Measurements from ENCODE around the gene SMIM14. TPM values are rescaled to one million over a fixed set of nuclear protein-coding genes. Genes with fewer than 3 reads are reported as not detected.
"Not testable (repeated sequence)": the region's sequence is repeated elsewhere in the genome, so short reads cannot be mapped to it uniquely, and the experiment has no call there.

The SMIM14 gene
- total and polyA plus RNA-seq, 2 experiments from 2014 or later: 98.6 to 124 TPM

DNA sequence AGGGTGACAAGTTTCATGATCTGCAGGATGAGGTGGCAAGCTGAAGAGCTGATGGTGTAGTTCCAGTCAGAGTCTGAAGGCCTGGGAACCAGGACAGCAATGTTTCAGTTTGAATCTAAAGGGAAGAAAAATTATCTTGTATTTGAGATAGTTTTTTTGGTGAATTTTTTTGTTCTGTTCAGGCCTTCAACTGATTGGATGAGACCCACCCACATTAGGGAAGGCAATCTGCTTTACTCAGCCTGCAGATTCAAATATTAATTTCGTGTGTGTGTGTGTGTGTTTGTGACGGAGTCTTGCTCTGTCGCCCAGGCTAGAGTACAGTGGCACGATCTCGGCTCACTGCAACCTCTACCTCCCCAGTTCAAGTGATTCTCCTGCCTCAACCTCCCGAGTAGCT is 22.1 kb upstream of the SMIM14 start:
- H3K9me2 ChIP-seq (replicated peaks; ENCODE audit: insufficient read depth): no peaks in the 10 kb centered on the region
- TF ChIP-seq EZH2phosphoT487 (IDR thresholded peaks at IDR 0.05; ENCODE audit: low read depth, severe bottlenecking, unreplicated experiment): no peak
- TF ChIP-seq EZH2 (IDR thresholded peaks at IDR 0.05; ENCODE audit: borderline replicate concordance): no peak
- no peak for TF ChIP-seq CTCF (IDR thresholded peaks at IDR 0.05; ENCODE audit: poor library complexity)
- H4K20me1 ChIP-seq (ENCODE audit: insufficient read depth, poor library complexity, severe bottlenecking): no peaks in the 10 kb centered on the region
- no peak overlapping the region for H3K4me2 ChIP-seq
- H3K4me3 ChIP-seq: no peak overlapping the region
- peaks cover 4% of the 10 kb centered on the region for H3K4me1 ChIP-seq (ENCODE audit: insufficient read depth)
- H3K79me2 ChIP-seq: no peaks in the 10 kb centered on the region
- WGBS (ENCODE audit: low lambda C conversion rate, missing lambda C conversion rate): 95% methylated on average over 6 of the region's 6 CpGs
- no peaks in the 10 kb centered on the region for H3K27me3 ChIP-seq
- no peaks in the 10 kb centered on the region for H3K9me3 ChIP-seq (ENCODE audit: low read depth)
- H3K36me3 ChIP-seq (replicated peaks; ENCODE audit: insufficient read depth, low read depth): no peaks in the 10 kb centered on the region
- H2AFZ ChIP-seq: no peak overlapping the region
- DNase-seq (ENCODE audit: low spot score): no peak
- H3K27ac ChIP-seq: no peak overlapping the region

DNA sequence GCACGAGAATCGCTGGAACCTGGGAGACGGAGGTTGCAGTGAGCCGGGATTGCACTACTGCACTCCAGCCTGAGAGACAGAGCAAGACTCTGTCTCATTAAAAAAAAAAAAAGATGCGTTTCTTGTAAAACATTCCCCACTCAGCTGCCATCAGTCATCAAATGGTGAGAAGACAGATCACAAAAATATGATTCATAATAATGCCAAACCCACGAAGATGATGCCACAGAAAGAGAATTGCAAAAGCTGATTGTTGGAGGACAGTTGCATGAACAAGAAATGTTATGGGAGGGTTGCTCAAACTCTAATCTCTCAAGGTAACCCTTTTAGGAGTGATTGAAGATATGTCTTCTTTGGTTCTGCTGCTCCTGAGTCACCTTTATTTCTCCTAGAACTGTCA is 21.4 kb upstream of the SMIM14 start:
- 94% methylated on average over 6 of the region's 6 CpGs for WGBS (ENCODE audit: low lambda C conversion rate, missing lambda C conversion rate)
- Histone ChIP-seq H3K27ac (no peak overlapping the region), H3K9me3 (ENCODE audit: low read depth) (no peaks in the 10 kb centered on the region), H3K36me3 (replicated peaks; ENCODE audit: insufficient read depth, low read depth) (no peaks in the 10 kb centered on the region), H3K4me1 (ENCODE audit: insufficient read depth) (peaks cover 1% of the 10 kb centered on the region), H2AFZ (no peak overlapping the region), H4K20me1 (ENCODE audit: insufficient read depth, poor library complexity, severe bottlenecking) (no peaks in the 10 kb centered on the region), H3K4me3 (no peak overlapping the region), H3K9me2 (replicated peaks; ENCODE audit: insufficient read depth) (no peaks in the 10 kb centered on the region), H3K27me3 (no peaks in the 10 kb centered on the region), H3K4me2 (no peak overlapping the region), H3K79me2 (no peaks in the 10 kb centered on the region)
- TF ChIP-seq EZH2phosphoT487 (IDR thresholded peaks at IDR 0.05; ENCODE audit: low read depth, severe bottlenecking, unreplicated experiment): no peak
- TF ChIP-seq EZH2 (IDR thresholded peaks at IDR 0.05; ENCODE audit: borderline replicate concordance): no peak
- no peak for TF ChIP-seq CTCF (IDR thresholded peaks at IDR 0.05; ENCODE audit: poor library complexity)
- DNase-seq (ENCODE audit: low spot score): no peak

GRCh38 chr4:39658756-39659155 is 20.1 kb upstream of the SMIM14 start:
- Histone ChIP-seq H3K4me2 (no peak overlapping the region), H3K9me2 (replicated peaks; ENCODE audit: insufficient read depth) (no peaks in the 10 kb centered on the region), H3K36me3 (replicated peaks; ENCODE audit: insufficient read depth, low read depth) (no peaks in the 10 kb centered on the region), H4K20me1 (ENCODE audit: insufficient read depth, poor library complexity, severe bottlenecking) (no peaks in the 10 kb centered on the region), H2AFZ (no peak overlapping the region), H3K79me2 (no peaks in the 10 kb centered on the region), H3K4me3 (no peak overlapping the region), H3K27ac (no peak overlapping the region), H3K27me3 (no peaks in the 10 kb centered on the region), H3K9me3 (ENCODE audit: low read depth) (no peaks in the 10 kb centered on the region), H3K4me1 (ENCODE audit: insufficient read depth) (no peaks in the 10 kb centered on the region)
- no peak for DNase-seq (ENCODE audit: low spot score)
- TF ChIP-seq CTCF (IDR thresholded peaks at IDR 0.05; ENCODE audit: poor library complexity): peak; percentile 32
- TF ChIP-seq EZH2phosphoT487 (IDR thresholded peaks at IDR 0.05; ENCODE audit: low read depth, severe bottlenecking, unreplicated experiment): no peak
- 90% methylated on average over 3 of the region's 3 CpGs for WGBS (ENCODE audit: low lambda C conversion rate, missing lambda C conversion rate)

- H3K4me1 ChIP-seq (ENCODE audit: insufficient read depth): no peaks in the 10 kb centered on the region
- no peaks in the 10 kb centered on the region for H3K9me3 ChIP-seq (ENCODE audit: low read depth)
- WGBS (ENCODE audit: low lambda C conversion rate, missing lambda C conversion rate): 92% methylated on average over 6 of the region's 6 CpGs
- H3K4me3 ChIP-seq: no peak overlapping the region
- H3K27ac ChIP-seq: no peak overlapping the region
- no peaks in the 10 kb centered on the region for H3K9me2 ChIP-seq (replicated peaks; ENCODE audit: insufficient read depth)
- no peaks in the 10 kb centered on the region for H3K36me3 ChIP-seq (replicated peaks; ENCODE audit: insufficient read depth, low read depth)
- H2AFZ ChIP-seq: no peak overlapping the region
- no peak overlapping the region for H3K4me2 ChIP-seq
- no peak for DNase-seq (ENCODE audit: low spot score)
- H3K79me2 ChIP-seq: no peaks in the 10 kb centered on the region
- H4K20me1 ChIP-seq (ENCODE audit: insufficient read depth, poor library complexity, severe bottlenecking): no peaks in the 10 kb centered on the region
- no peak for TF ChIP-seq CTCF (IDR thresholded peaks at IDR 0.05; ENCODE audit: poor library complexity)
- TF ChIP-seq EZH2phosphoT487 (IDR thresholded peaks at IDR 0.05; ENCODE audit: low read depth, severe bottlenecking, unreplicated experiment): no peak
- no peak for TF ChIP-seq EZH2 (IDR thresholded peaks at IDR 0.05; ENCODE audit: borderline replicate concordance)
- H3K27me3 ChIP-seq: no peaks in the 10 kb centered on the region
Measured at GRCh38 chr4:39657465-39657864, 18.8 kb upstream of the SMIM14 start.

DNA sequence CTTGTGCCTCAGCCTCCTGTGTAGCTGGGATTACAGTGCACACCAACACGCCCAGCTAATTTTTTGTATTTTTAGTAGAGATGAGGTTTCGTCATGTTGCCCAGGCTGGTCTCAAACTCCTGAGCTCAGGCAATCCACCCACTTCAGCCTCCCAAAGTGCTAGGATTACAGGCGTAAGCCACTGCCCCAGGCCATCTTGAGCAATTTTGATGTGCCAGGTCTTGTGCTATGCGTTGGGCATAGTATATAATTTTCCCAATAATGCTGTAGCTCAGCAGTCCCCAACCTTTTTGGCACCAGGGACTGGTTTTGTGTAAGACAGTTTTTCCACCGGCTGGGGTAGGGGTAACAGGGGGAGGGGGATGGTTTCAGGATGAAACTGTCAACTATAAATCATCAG is 18.0 kb upstream of the SMIM14 start:
- not testable (repeated sequence) for H2AFZ ChIP-seq; H3K4me3 ChIP-seq; H3K9me2 ChIP-seq (replicated peaks; ENCODE audit: insufficient read depth); DNase-seq (ENCODE audit: low spot score); H3K27ac ChIP-seq; H3K9me3 ChIP-seq (ENCODE audit: low read depth); H3K79me2 ChIP-seq; H3K4me1 ChIP-seq (ENCODE audit: insufficient read depth); H3K4me2 ChIP-seq; H3K27me3 ChIP-seq; H4K20me1 ChIP-seq (ENCODE audit: insufficient read depth, poor library complexity, severe bottlenecking); H3K36me3 ChIP-seq (replicated peaks; ENCODE audit: insufficient read depth, low read depth)
- WGBS (ENCODE audit: low lambda C conversion rate, missing lambda C conversion rate): 98% methylated on average over 5 of the region's 5 CpGs

All from hepatocyte (in vitro differentiated cells).